GM19468 (cell line): ENCODE results near the gene FGR.

Source experiments
- ATAC-seq: cut with Tn5 transposase; IDR thresholded peaks from one replicate; pipeline ENCODE4 v1.9.1; 2021; ENCODE audit warnings: mild to moderate bottlenecking, moderate library complexity, moderate number of reproducible peaks; ENCODE audit not compliant: unreplicated experiment; ENCODE audit errors: extremely low read depth

FGR gene

GRCh38 chr1:27603681-27604578, 31.1 kb downstream of the FGR start, which contains the start of gene AHDC1:
TSS of gene AHDC1 (minus strand) at chr1:27604144. CDS start at chr1:27552115, 52,029 bp downstream.
- ATAC-seq, result no peak

GRCh38 chr1:27603309-27603680, 31.7 kb downstream of the FGR start:
- no peak for ATAC-seq

DNA sequence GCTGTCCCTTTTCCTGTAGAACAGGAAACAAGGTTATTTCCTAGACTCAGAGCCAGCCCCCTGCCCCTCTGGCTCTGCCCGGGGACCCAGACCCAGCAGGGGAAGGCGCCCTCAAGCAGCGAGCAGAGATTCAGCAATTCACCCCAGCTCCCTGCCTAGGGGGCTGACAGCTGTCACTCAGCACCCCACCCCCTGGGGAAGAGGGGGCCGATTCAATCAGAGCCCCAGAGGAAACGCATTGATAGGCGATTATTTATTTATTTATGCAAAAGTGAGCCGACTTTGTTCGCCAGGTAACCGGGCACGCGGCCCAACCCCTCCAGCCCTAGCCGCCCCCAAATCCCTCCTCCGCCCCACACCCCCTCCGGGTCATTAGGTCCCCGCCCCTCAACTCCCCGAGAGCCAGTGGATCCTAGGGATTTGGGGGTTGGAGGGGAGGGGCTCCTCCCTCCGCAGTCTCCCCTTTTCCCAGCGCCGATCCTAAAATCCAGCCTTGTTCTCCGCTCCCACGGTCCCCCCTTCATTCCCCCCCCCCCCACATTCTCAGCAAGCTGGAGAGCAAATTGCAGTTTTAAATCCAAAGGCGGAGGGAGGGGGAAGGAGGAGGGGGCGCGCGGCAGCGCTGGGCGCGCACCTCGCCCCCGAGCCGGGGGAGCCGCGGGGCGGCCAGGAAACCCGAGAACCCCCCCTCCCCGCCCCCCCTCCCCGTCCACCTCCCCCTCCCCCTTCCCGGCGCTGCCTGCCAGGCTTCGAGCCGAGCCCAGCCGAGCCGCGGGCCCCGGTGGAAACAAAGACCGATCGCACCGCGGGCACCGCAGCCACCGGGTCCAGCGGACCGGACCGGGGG, 32.3 kb downstream of the FGR start:
- no peak for ATAC-seq

DNA sequence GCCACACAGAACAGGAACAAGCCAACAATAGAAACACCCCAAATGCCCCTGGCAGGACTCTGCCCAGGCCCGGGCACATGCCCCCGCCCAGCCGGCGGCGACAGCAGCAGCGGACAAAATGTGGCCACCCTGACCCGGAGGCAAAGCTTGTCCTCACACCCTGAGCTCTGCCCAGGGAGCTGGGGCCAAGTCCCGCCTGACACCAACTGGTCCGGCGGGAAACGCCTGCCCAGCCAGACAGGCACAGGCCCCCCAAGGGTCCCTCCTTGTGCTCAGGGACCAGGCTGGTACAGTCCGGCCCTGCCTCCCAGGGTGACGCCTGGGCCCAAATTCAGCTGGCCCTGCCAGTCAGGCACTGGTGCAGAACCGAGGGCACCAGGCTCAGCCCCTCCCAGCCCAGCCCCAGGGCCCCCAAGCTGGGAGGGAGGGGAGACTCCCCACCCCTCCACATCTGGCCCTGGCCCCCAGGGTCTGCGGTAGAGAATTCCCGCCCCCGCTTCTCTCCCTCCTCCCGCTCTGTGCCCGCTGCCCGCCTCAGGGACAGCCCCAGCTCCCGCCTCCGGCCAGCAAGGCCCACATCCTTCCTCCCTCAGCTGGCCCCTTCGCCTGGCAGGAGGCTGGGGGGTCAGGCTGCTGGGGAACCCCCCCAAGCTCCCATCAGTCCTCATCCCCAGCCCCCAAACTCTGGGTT, 33.1 kb downstream of the FGR start:
- no peak for ATAC-seq

- ATAC-seq, result no peak
Measured at GRCh38 chr1:27601321-27601770, 33.6 kb downstream of the FGR start.

DNA sequence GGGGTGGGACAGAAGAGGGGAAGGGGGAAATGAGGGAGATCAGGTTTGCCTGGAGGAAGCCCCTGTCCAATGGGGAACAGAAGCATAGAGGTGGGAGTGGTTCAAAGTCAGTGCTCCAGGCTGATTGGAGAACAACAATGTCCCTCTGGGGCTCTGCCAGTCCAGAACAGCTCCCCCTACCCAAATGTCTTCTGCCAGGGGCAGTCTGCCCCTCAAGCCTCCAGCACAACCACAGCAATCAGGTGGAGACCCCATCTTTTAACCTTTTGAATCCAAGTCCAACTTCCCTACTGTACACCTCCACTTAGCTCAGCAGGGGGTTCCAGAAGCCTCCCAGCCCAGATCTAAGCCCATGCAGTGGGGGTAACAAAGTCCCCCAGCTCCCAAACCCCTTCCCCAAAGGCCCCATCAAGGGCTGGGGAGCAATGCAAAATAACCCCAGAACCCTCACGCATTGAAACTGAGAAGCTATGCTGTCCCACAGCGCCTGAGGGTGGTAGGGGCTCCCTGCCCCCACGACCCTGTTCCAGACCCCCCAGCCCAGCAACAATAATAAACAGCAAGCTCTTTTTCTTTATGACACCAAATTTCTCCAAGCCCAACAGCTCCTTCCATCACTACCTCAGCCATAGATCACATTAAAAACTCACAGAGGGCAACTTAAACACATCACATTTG, 34.3 kb downstream of the FGR start:
- no peak for ATAC-seq

DNA sequence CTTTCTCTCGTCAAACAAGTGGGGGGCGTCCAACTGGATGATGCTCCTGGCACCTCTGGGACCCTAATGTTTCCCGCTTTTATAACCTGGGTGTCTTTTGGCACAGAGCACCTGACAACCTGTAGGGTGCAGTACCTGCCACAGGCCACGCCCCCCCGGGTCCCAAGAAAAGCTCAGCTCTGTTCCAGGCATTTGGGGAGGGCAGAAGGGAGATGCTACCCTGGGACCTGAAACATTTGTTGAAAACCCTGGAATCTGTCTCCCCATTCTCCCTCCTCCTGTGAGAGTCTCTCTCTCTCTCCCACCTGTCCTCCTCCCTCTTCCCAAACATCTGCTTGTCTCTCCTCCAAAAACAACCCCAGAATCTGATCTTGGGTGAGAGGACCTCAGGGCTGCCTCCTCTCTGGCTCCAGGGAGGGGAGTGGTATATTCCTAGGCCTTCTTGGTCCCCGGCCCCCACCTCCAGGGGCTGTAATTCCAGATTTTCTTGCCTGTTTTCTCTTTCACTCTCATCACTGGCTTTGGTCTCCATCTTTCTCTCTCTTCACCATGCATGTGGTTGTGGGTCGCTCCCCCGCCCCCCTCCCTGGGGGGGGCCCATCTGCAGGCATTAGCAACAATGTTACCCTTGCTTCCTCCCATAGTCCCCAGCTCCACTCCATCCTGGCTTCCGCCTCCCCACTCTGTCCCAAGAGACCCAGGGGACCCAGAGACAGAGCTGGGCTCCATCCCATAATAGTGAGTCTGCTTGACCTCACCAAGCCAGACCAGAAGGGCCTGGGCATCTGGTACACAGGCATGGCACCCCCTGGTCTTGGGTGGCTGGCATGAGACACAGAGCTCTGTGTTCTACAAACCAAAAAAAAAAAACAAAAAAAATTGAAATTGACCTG, 35.1 kb downstream of the FGR start:
- no peak for ATAC-seq

DNA sequence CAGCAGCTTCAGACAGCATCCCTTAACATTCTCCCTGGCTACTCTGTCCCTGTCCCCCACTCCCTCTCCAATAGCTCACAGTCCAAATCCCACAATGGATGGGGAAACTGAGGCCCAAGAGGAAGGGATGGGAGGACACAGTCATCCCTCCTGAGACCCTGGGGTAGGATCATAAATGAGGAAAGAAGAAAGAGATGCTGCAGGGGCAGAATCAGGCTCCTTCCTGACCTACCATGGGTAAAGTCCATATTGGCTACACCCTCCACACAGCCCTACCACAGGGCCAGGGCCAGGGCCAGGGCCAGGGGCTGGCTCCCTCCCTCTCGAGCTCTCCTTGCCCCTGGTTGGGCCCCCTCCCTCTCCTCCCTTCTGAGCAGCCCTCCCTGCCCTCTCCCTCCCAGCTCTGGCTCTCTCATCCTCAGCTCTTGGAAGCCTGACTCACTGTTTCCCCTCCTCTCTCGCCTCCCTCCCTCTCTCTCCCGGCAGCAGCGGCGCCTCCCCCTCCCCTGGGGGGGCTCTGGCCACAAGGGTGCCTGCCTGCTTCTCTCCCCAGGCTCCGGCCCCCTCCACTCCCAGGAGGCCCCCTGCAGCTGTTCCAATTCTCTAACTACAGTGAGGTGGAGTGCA, 36.0 kb downstream of the FGR start:
- no peak for ATAC-seq

DNA sequence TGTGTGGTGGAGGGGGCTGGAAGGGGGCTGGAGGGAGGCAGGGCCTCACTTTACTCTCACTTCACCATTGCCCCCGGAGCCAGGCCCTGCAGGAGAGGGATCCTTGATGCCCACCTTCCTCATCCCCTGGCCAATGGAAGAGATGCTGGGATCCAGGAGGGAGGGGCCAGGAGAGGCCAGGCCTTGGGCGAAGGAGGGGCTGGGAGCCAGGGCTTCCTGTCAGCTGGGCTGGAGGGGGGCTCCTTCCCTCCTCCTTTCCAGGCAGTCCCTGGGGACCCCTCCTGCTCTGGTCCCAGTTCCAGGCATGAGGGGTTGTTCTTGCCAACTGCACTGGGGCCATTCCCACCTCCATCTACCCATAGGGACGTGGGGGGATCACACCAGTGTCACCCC, 36.7 kb downstream of the FGR start:
- ATAC-seq, result no peak

DNA sequence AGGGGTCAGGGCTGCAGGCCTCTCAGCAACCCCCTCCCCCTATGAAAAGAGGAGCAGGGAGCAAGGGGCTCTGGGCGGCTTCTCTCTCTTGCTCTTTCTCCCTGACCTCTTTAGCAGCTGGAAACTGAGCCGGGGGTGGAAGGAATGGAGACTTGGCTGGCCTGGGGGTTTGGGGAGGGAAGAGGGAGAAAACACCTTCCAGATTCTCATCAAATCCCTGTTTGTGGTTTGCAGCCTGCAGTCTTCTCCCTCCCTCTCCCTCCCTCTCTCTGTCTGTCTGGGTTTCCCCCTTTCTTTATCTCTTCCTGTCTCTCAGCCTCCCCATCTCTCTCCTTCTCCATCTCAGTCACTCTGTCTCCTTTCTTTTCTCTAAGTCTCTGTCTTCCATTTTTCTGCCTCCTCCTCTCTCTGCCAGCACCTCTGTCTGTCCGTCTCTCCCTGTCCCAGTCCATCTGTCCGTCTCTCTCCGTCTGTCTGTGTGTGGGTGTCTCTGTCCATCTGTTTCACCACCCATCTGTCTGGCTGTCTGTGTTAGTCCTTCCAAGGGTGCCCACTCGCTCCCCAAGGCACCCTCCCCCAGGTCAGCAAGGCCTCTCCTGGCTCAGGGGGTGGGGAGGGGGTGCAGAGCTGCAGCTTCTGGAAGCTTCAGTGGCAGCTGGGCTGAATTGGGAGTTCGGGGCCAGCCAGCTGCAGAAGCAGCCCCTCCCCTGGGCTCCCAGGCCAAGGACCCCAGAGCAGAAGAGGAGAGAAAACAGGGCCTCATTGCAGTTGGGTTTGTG, 37.3 kb downstream of the FGR start:
- ATAC-seq, result no peak

- ATAC-seq, result no peak
Measured at GRCh38 chr1:27596986-27597385, 38.0 kb downstream of the FGR start.

- ATAC-seq, result no peak
Measured at GRCh38 chr1:27596261-27596660, 38.7 kb downstream of the FGR start.

GRCh38 chr1:27595597-27595996, 39.4 kb downstream of the FGR start:
- no peak for ATAC-seq

DNA sequence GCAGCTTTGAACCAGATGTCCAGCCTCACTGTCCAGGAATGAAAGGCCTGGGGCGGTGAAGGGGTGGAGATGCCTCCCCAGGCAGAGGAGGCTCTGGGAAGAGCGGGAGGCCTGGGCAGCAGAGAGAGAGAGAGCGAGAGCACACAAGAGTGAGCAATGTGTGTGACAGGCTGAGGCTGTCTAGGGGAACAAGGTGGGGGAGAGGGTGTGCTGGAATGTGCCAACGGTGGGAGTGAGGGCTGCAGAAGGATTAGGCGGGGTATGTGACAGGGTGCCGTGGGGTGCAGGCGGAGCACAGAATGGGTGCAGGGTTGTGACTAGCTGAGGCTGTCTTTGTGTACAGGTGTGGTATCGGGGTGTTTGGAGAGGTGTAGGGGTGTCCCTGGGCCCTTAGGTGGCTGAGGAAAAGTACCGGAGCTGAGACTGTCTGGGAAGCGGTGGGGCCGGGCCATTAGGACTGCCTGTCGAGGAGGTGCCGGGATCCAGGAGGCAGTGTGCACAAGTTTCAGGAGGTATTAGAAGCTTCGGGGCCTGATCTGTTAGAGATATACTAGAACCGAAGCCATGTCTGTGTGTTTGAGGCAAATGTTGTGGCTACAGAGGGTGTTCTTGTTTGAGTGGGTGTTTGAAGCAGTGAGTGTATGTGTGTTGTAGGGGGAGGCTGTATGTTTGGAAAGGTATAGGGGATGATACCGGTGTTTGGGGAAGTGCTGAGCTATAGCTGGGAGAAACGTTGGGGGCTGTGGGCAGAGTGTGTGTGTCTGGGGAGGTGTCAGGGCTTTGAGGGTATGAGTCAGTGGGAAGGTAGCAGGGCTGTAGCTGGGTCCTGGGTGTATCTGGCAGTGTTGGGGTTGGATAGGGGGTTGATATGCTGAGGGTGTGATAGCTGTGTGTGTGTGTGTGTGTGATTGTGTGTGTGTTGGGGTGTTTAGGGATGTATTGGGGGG, 40.1 kb downstream of the FGR start:
- ATAC-seq, result no peak

- ATAC-seq, result no peak
Measured at GRCh38 chr1:27593678-27594563, 41.1 kb downstream of the FGR start.
